ENCODE data around the gene FRMPD4.

FRMPD4 gene

DNA sequence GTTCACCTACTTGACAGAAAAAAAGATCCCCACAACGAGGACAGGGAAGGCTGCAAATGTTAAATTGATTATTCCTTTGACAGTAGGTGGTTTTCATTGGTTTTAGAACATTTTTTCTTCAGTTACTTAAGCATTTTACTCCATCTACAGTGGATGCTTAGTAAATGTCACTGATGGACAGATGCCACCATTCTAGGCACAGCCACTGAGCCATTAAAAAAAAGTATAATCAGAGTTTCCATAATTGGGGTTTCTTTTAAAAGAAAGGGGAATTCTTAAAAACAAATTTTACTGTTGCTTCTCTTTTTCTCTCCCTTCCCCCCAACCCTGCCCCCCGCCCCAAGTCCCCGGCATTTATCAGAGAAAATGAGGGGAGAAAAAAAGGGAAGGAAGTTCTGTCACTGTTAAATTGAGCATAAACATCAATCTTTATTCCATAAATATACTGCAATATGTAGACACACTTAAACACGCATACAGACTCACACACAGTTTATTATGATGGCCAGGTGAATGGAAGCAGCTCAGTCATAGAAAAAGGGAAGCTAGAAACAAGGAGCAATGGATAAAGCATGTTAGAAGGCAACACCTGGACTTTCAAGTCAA lies 573.3 kb downstream of the FRMPD4 start:
- in situ Hi-C loops (cut with MboI; ENCODE audit: low sequenced_read_pairs): no loop called here

DNA sequence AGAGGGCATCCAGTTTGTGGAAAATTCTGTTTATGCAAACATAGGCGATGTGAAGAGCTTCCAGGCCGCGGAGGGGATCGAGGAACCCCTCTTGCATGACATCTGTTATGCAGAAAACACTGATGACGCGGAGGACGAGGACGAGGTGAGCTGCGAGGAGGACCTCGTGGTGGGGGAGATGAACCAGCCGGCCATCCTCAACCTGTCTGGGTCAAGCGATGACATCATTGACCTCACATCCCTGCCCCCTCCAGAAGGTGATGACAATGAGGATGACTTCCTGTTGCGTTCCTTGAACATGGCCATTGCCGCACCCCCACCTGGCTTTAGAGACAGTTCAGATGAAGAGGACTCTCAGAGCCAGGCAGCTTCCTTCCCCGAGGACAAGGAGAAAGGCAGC lies 578.3 kb downstream of the FRMPD4 start:
- in situ Hi-C loops (cut with MboI; ENCODE audit: low sequenced_read_pairs): no loop called here

DNA sequence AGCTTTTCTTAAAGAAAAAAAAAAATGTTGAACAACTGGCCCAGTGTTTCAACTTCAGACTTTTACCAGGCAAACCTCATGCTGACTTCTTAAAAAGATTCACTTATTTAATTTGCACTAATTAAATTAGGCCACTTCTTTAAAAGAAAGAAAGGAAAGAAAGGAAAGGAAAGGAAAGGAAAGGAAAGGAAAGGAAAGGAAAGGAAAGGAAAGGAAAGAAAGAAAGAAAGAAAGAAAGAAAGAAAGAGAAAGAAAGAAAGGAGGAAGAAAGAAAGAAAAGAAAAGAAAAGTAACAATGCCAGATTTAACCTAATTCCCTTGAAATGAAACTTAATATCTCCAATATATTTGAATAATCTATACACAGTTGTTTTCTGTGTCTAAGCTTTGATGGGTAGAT lies 581.6 kb downstream of the FRMPD4 start:
- in situ Hi-C loops (cut with MboI; ENCODE audit: low sequenced_read_pairs): no loop called here

DNA sequence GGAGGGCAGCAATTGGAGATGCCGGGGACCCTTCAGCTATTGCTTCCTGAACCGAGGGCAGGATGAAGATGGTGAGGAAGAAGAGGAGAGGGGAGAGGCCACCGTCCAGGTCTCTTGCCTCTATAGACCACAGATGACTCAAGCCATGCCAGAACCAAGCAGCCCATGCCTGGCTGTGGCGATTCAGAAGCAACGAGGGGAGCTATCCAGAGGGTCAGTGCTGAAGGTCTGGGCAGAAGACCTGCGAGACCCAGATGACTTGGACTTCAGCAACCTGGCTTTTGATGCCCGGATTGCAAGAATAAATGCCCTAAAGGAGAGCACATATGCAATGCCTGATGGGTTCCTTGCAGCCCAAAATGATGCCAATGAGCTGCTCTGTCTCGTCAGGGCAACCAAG lies 582.8 kb downstream of the FRMPD4 start:
- in situ Hi-C loops (cut with MboI; ENCODE audit: low sequenced_read_pairs): no loop called here

DNA sequence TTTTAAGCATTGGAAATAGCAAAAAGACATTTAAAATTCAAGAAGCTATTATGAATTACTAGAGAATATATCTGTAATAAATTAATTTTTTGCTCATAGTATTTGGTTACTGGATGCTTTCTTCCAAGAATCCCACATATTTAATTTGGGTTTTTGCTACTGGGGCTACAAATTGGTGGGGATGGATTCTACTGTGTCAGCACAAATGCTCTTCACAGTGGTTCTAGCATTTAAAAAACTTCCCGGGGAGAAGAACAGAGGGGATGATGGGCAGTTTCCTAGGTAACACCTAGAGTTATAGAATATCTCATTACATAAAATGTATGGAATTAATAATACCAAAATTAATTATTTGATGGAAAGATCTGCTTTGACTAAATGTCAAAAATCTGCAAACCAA lies 584.0 kb downstream of the FRMPD4 start:
- in situ Hi-C loops (cut with MboI; ENCODE audit: low sequenced_read_pairs): no loop called here

DNA sequence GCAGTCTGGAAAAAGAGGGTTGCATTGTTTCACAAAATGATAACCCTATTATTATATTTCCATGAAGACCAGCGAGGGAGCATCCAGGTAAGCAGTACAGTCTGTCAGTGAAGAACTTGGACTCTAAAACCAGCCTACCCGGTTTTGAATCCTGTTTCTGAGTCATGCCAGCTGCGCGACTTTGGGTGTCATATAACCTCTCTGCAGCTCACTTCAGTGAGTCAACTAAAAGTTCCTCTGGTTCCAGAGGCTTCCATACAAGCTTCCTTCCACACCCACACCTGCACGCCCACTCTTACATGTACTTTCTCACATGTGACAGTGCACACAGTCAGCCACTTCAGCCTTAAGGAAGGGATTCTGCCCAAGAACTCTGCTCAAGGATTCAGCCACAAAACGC lies 603.1 kb downstream of the FRMPD4 start:
- in situ Hi-C loops (cut with MboI; ENCODE audit: low sequenced_read_pairs): no loop called here

DNA sequence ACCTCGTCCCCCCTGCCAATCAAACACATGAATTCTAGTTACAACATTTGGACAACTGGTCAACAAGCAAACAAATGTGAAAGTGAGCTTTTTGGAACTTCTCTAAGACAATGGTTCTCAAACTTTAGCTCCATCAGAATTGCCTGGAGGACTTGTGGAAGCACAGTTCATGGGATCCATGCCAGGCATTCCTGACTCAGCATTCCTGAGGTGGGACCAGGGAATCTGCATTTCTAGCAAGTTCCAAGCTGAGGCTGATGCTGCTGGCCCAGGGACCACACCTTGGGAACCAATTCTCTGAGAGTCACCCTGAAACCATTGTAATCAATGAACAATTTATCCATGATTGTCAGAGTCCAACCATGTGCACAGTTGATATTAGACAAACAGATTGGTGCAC lies 609.2 kb downstream of the FRMPD4 start:
- in situ Hi-C loops (cut with MboI; ENCODE audit: low sequenced_read_pairs): no loop called here

DNA sequence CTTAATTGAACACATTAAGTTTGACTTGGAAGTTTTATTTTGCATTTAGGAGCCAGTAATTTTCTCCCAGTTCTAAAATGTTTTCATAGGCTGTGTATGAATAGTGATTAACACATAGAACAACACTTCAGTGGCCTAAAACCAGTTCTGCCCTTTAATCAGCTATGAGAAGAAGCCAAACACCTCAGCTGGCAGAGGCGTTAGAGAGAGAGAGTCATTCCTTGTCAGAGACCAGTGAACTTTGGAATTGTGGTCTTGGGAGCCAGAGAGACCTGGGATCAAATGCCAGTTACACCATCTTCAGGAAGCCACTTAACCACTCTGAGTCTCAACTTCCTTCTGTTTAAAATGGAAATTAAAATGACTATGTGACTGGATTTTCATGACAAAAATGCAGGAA lies 613.6 kb downstream of the FRMPD4 start:
- in situ Hi-C loops (cut with MboI; ENCODE audit: low sequenced_read_pairs): no loop called here

DNA sequence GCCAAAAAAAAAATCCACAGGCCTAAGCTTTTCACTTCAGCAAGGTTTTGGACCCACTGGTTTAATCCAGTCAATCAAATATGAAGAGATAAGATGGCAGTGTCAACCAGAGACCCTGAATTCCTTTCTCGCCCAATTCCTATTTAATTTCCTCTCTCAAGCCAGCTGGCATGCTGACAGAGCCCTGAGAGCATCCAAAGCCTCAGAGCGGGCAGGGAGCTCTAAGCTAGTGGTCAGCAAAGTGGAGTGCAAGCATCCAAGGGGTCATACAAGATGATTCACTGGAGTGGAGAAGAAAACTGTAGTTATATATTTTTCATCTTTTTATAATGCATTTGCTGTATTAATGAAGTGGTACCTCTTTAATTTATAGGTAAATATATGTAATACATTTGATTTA lies 615.1 kb downstream of the FRMPD4 start:
- in situ Hi-C loops (cut with MboI; ENCODE audit: low sequenced_read_pairs): no loop called here

DNA sequence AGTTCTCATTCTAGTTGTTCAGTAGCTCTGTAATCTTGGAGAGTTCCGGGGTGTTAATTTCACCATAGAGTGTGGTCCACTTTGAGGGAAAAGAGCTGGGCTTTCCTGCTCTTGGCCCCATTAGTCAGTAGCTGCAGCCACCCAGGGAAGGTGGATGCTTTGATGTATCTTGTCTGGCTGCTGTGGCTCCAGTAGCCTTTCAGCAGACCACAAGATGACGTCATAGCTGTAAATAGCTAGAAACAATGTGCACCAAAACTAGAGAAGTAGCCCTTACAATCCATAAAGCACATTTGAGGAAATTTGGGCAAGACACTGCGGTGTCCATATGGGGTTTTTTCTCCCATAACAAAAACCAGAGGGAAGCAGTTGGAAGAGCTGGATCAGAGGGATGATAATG lies 620.0 kb downstream of the FRMPD4 start:
- in situ Hi-C loops (cut with MboI; ENCODE audit: low sequenced_read_pairs): no loop called here

DNA sequence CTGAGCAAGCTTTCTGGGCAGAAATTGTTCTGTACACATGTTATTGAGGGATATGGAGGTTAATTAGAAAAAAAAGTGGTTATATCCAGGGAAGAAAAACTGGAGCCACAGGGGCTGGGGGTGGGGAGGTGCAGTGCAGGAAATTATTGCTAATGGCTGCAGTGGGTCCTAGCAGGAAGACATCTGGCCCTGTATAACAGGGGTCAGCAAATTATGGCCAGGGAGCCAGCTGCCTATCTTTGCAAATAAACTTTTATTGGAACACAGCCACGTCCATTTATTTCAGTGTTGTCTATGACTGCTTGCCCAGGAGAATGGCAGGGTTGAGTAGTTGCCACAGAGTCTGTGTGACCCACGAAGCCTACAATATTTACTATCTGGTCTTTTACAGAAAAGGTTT lies 629.6 kb downstream of the FRMPD4 start:
- in situ Hi-C loops (cut with MboI; ENCODE audit: low sequenced_read_pairs): no loop called here

DNA sequence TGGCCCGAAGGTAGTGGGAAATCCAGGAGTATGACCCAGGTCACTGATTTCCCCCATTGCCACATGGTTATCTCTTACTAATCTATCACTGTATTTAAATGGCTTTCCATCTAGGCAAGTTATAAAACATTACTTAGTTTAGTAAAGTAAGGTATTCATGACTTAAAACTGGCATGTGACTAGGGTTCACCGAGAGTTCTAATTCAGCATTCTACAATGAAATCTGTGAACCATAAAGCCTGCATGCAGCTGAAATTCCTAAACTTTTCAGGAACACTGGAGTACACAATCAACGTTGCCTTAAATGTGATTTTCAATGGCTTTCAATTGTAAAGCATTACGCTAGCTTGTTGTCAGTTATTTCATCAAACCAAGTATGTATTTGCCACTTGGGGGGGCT lies 630.2 kb downstream of the FRMPD4 start:
- in situ Hi-C loops (cut with MboI; ENCODE audit: low sequenced_read_pairs): no loop called here

DNA sequence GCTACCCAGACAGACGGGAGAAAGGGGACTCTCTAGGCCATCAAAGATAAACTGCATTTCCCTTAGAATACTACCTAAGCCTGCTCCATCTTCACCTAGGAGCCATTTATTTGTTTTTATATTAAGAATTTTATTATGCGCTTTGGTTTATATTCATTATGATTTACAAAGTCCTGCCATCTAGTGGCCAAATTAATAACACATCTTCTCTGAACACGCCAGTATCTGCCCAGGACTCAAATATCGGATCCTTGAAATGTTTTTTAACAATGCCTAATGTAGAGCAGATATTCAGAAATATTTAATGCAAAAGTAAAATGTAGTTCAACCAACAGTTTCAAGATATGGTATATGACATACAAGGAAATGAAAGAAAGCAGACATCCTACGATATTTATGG lies 632.2 kb downstream of the FRMPD4 start:
- in situ Hi-C loops (cut with MboI; ENCODE audit: low sequenced_read_pairs): no loop called here

DNA sequence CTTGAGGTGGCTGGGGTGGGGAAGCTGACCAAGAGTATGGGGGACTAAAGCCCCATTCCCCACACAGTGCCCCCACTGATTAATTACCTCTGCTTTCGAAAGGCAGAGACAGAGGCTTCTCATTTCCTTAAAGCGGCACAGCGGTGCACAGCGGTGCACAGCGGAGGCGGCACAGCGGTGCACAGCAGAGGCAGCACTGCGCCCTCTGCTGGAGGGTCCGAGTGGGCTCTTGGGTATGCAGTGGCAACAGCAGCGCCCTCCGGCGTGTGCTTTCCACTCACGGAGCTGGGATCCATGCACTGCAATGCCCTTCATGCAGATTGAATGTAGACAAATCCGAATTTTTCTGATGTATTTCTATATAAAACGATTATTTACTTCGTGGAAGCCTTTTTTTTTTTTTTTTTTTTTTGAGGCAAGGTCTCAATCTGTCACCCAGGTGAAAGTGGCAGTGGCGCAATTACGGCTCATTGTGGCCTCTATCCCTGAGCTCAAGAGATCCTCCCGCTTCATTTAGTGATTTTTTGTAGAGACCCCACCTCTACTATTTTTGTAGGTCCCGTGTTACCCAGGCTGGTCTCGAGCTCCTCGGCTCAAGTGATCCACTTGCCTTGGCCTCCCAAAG lies 633.3 kb downstream of the FRMPD4 start:
- in situ Hi-C loops (cut with MboI; ENCODE audit: low sequenced_read_pairs): no loop called here
